Measurements from ENCODE around the gene MACROD1. TPM values are rescaled to one million over a fixed set of nuclear protein-coding genes. Genes with fewer than 3 reads are reported as not detected.
A peak's percentile ranks its signal among the peaks of the same experiment; 100 is the strongest.

The MACROD1 gene
- total and polyA plus RNA-seq, 9 of the 15 experiments (the other 6 are each of a cell fraction or from before 2014, with no cell fraction given) = 1.1 to 60.0 (median 26.4) TPM

DNA sequence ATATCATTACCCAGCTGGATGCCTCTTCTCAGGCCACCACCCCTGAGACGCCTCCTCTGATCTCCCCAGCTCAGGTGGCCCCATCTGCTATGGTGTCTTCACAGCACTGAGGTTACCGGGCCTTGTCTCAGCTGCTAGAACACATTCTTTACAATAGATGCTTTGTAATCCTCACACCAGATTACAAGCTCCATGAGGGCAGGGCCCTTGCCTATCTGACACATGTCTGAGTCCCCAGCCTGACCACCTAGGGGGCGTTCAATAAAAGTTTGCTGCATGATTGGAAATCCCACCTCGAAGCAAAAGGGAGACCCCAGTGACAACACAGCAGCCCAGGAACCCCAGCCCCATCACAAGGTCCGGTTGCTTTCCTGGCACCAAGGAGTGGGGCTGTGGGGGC lies 2.0 kb downstream of the MACROD1 start:
- DNase-seq (ENCODE audit: extremely low read depth in 1 of 4, low spot score in 3 of 4) (no peak), FAIRE-seq (no peak), ATAC-seq (no peak)
- Histone ChIP-seq H3K79me2 (ENCODE audit: control insufficient read depth, insufficient read depth, low read length) (peaks cover 61% of the 10 kb centered on the region), H3K36me3 (ENCODE audit: control insufficient read depth, insufficient read depth, low read length) (peaks cover 23% of the 10 kb centered on the region; the same call in 2 of the 3 replicates), H3K27me3 (ENCODE audit: control insufficient read depth in 2 of 2, insufficient read depth in 2 of 2, low read length in 2 of 2) (no peaks in the 10 kb centered on the region), H3K27ac (ENCODE audit: extremely low read depth, low read depth, low read length) (no peak overlapping the region), H3K9me3 (replicated peaks; ENCODE audit: control insufficient read depth, insufficient read depth, low read depth, low read length) (0 out of 2 replicates have a peak, but pooled peaks cover 2% of the 10 kb centered on the region), H3K4me1 (replicated peaks in 1 of 2; ENCODE audit: control insufficient read depth in 2 of 2, insufficient read depth in 2 of 2, low read length in 2 of 2) (peaks cover 6 to 27% of the 10 kb centered on the region in 2 experiments; a peak in 3 of 5 replicates), H2AFZ (ENCODE audit: low read depth, low read length) (no peak overlapping the region), H3K4me2 (ENCODE audit: insufficient read depth, low read length) (no peak overlapping the region), H3K4me3 (no peak overlapping the region), H4K20me1 (replicated peaks; ENCODE audit: control insufficient read depth, insufficient read depth, low read length) (no peaks in the 10 kb centered on the region), H3K9ac (ENCODE audit: insufficient read depth in 1 of 2, low read depth in 2 of 2, low read length in 2 of 2) (no peak overlapping the region), H3K9me1 (ENCODE audit: control insufficient read depth, insufficient read depth, low read length) (no peaks in the 10 kb centered on the region)
- TF ChIP-seq ZNF445 (CRISPR knock-in tag; IDR thresholded peaks at IDR 0.05; ENCODE audit: low read depth) = no peak
- no peak for TF ChIP-seq POLR2H (tag; IDR thresholded peaks at IDR 0.05; ENCODE audit: low read depth)
- TF ChIP-seq, protein P1, sequence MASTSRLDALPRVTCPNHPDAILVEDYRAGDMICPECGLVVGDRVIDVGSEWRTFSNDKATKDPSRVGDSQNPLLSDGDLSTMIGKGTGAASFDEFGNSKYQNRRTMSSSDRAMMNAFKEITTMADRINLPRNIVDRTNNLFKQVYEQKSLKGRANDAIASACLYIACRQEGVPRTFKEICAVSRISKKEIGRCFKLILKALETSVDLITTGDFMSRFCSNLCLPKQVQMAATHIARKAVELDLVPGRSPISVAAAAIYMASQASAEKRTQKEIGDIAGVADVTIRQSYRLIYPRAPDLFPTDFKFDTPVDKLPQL (IDR thresholded peaks at IDR 0.05; ENCODE audit: extremely low read depth, insufficient read length) = no peak
- TF ChIP-seq, protein P2, sequence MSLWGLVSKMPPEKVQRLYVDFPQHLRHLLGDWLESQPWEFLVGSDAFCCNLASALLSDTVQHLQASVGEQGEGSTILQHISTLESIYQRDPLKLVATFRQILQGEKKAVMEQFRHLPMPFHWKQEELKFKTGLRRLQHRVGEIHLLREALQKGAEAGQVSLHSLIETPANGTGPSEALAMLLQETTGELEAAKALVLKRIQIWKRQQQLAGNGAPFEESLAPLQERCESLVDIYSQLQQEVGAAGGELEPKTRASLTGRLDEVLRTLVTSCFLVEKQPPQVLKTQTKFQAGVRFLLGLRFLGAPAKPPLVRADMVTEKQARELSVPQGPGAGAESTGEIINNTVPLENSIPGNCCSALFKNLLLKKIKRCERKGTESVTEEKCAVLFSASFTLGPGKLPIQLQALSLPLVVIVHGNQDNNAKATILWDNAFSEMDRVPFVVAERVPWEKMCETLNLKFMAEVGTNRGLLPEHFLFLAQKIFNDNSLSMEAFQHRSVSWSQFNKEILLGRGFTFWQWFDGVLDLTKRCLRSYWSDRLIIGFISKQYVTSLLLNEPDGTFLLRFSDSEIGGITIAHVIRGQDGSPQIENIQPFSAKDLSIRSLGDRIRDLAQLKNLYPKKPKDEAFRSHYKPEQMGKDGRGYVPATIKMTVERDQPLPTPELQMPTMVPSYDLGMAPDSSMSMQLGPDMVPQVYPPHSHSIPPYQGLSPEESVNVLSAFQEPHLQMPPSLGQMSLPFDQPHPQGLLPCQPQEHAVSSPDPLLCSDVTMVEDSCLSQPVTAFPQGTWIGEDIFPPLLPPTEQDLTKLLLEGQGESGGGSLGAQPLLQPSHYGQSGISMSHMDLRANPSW (CRISPR knock-in tag; IDR thresholded peaks at IDR 0.05) = no peak
- peak; percentile 93 for TF ChIP-seq TRIM28 (IDR thresholded peaks at IDR 0.05)
- no peak for TF ChIP-seq ETS2 (tag; IDR thresholded peaks at IDR 0.05; ENCODE audit: borderline replicate concordance, poor library complexity, severe bottlenecking)
- TF ChIP-seq ZNF12 (CRISPR knock-in tag; IDR thresholded peaks at IDR 0.05) = 0 out of 2 replicates have a peak, but pooled peaks have one; percentile 34
- 0 out of 2 replicates have a peak, but pooled peaks have one; percentile 11 for TF ChIP-seq ZBTB7A (IDR thresholded peaks at IDR 0.05; ENCODE audit: borderline replicate concordance, control insufficient read depth, low read depth, low read length)
- peak in 1 of 2 experiments; percentile 68; a peak in 1 of 3 replicates for TF ChIP-seq CBX3 (IDR thresholded peaks at IDR 0.05; ENCODE audit: borderline replicate concordance in 1 of 2, low read length in 2 of 2)
- peak; percentile 11 to 74; a peak in 2 of 4 replicates for TF ChIP-seq TRIM24 (IDR thresholded peaks at IDR 0.05)
- TF ChIP-seq KDM1A (IDR thresholded peaks at IDR 0.05) = 0 out of 4 replicates have a peak, but pooled peaks of 1 of the 2 experiments have one; percentile 8
- TF ChIP-seq, protein P3, sequence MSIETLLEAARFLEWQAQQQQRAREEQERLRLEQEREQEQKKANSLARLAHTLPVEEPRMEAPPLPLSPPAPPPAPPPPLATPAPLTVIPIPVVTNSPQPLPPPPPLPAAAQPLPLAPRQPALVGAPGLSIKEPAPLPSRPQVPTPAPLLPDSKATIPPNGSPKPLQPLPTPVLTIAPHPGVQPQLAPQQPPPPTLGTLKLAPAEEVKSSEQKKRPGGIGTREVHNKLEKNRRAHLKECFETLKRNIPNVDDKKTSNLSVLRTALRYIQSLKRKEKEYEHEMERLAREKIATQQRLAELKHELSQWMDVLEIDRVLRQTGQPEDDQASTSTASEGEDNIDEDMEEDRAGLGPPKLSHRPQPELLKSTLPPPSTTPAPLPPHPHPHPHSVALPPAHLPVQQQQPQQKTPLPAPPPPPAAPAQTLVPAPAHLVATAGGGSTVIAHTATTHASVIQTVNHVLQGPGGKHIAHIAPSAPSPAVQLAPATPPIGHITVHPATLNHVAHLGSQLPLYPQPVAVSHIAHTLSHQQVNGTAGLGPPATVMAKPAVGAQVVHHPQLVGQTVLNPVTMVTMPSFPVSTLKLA (conservative IDR thresholded peaks at IDR 0.05) = no peak
- peak; percentile 93 for TF ChIP-seq ZNF316 (IDR thresholded peaks at IDR 0.05)
- TF ChIP-seq, protein P4, sequence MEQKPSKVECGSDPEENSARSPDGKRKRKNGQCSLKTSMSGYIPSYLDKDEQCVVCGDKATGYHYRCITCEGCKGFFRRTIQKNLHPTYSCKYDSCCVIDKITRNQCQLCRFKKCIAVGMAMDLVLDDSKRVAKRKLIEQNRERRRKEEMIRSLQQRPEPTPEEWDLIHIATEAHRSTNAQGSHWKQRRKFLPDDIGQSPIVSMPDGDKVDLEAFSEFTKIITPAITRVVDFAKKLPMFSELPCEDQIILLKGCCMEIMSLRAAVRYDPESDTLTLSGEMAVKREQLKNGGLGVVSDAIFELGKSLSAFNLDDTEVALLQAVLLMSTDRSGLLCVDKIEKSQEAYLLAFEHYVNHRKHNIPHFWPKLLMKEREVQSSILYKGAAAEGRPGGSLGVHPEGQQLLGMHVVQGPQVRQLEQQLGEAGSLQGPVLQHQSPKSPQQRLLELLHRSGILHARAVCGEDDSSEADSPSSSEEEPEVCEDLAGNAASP (IDR thresholded peaks at IDR 0.05) = no peak
- in situ Hi-C loops (cut with MboI) = no loop called here
- BruUV-seq (replicated peaks) = no TSS peak
- intact Hi-C loops (cut with micrococcal nuclease) = no loop called here
- WGBS (ENCODE audit: insufficient coverage, low coverage, missing lambda C conversion rate) = 96% methylated on average over 5 of the region's 5 CpGs
- ChIA-PET CTCF (ENCODE audit: low intra/inter-chr PET ratio) (no interaction called here), POLR2A (interaction anchor here (0.6 kb wide), 1 partner anchor 43 kb away, joined by 3 read pairs; the partner anchor contains the start of gene FERMT3)
